T-helper 22 cell (primary cell): ENCODE data around the gene MRPS34.
"Not testable (repeated sequence)": the region's sequence is repeated elsewhere in the genome, so short reads cannot be mapped to it uniquely, and the experiment has no call there.

ENCODE experiments used
- DNase-seq: peaks from one replicate; pipeline ENCODE4 v3.0.0-alpha.2; 2020; ENCODE audit warnings: low read depth

The MRPS34 gene

DNA sequence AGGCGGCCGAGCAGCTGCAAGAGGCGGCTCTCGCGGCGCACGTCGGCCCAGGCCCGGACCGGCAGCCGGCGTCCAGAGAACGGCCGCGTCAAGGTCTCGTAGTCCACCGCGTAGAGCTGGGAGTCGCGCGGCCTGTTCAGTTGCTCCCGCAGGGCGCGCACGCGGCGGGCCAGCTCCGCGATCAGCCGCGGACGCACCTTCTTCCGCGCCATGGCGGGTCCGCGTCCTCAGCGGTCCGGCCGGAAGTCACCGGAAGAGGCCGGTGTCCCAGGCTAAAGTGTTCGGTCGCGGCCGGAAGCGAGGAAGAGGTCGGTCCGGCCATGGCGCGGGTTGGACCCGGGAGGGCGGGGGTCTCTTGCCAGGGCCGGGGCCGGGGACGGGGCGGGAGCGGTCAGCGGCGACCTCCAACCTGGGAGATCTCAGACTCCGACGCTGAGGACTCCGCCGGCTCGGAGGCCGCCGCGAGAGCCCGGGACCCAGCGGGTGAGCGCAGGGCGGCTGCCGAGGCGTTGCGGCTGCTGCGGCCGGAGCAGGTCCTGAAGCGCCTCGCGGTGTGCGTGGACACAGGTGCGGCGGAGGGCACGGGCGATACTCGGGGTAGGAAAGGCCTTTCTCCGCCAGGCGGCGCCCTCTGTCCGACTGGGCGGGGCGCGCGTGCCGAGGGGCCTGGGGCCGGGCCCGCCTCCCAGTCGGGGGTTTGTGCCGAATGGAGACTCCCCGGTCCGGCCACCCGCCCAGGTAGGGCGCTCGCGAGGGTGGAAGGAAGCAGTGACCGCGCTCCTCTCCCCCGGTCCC lies at the start of gene MRPS34:
Gene MRPS34, minus strand, starts transcription at position 227 of the 795 bp plus-strand sequence. Its CDS starts 15 bp downstream, at position 212.
- peak; percentile 57 for DNase-seq

GRCh38 chr16:1821861-1822611 lies 49.1 kb upstream of the MRPS34 start:
- no peak for DNase-seq

DNA sequence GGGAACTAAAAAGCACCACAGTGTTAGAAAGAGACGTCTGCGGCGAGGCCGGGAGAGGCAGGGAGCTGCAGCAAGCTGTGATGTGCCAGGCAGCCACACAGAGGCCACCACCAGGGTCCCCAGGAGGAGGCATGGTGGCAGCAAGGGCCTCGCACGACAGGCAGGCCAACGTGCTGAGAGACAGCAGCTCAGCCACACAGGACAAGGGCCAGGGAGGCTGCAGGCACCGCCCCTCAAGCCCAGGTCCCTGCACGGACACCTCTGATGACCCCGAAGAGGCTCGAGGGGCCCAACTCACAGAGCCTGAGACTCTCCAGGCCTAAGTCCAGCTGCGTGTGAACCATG lies 48.0 kb upstream of the MRPS34 start:
- DNase-seq = no peak

DNA sequence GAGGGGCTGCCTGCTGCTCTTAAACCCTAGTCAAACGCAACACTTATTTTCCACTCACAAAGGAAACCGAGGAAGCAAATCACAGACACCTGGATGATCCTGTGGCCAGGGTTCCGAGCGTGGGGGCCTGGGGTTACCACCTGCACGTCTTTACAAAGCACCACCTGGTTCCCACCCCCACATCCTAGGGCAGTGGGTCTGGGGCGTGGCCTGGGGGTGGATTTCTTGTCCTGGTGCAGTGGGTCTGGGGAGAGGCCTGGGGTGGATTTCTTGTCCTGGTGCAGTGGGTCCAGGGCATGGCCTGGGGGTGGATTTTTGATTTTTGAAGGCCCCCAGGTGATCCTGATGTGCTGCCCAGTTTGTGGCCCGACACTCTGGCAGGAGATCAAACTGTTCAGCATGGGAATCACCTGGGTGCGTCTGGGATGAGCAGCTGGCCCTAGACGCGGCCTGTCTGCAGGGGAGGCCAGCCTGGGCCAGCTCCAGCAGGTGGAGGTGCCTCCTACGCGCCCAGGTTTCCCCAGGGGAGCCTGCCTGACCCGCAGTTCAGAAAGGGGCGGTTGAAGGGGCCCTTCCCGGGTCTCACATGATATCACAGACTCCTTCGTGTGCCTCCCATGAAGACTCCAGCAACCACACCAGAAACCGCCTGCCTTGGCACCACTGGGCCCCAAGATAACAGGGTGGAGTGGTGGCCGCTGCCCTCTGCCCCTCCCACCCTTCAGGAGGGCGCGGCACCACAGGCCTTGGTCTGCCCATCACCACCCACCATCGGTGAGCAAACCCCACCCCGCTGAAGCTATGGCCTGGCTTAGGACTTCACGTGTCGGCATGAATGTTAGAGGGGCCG lies 47.4 kb upstream of the MRPS34 start:
- DNase-seq = no peak

DNA sequence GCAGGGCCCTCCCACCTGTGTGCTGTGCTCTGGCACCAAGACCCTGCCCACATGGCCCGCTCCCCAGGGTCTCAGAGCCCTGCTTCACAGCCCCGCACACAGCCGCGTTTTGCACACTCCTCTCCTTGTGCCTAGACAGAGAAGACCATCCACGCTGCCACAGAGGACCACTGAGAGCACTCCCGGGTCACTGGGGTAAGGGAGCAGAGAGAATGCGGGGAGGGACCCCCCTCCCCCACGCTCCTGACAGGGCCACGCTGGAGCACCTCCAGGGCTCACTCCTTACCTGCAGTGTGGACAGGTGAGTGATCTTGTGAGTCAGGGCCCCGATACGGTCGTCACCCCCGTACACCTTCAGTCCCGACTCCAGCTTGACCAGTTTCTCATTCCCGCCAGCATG lies 46.7 kb upstream of the MRPS34 start:
- DNase-seq = no peak

GRCh38 chr16:1818873-1819525 lies 46.1 kb upstream of the MRPS34 start:
- DNase-seq = no peak

DNA sequence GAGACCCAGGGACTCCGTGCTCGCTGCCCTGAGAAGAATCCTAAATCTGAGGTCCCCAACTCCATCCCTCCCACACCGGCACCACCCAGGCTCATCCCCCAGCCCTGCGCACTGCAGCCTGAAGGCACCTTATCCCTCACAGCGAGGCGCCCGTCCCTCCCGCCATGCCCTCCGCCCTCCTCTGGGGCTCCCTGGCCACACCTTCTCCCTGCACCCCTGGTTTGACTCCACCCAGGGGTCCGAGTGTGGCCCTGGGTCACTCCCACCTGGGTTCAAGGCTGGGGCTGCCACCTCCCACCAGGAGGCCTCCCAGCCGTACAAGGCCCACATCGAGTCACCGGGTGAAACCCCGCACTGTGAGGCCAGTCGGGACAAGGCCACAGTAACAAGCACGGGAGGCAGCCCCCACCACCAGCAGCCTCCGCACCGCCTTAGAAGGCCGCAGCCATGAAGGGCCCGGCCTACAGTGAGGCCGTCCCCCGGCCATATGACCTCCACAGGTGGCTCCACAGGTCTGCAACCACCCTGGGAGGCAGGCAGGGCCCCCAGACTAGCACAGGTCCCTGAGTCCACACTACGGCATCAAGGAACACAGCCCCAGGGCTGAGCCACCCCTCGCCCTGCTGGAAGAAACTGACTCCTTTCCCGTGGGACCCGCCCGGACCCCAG lies 45.4 kb upstream of the MRPS34 start:
- no peak for DNase-seq

DNA sequence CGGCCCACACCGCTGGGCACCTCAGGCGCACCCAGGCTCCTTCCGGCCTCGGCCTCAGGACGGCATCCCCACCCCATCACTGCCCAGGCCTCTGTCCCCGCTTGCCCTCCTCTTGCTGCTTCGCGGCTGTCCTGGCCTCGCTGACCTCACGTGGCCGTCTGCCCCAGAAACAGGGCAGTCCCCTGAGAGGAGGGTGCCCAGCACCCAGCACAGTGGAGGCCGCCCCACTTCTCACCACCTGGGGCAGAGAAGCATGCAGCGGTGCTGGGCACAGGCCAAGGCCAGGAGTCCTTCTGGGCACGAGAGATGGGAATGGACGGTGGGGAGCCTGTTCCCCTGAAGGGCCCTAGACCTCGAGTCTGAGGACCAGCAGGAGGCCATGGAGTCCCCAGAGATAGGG lies 44.8 kb upstream of the MRPS34 start:
- no peak for DNase-seq

- DNase-seq = no peak
These were observed 44.3 kb upstream of the MRPS34 start for GRCh38 chr16:1817276-1817589.

- DNase-seq = no peak
These were observed 43.7 kb upstream of the MRPS34 start for GRCh38 chr16:1816396-1817275.

DNA sequence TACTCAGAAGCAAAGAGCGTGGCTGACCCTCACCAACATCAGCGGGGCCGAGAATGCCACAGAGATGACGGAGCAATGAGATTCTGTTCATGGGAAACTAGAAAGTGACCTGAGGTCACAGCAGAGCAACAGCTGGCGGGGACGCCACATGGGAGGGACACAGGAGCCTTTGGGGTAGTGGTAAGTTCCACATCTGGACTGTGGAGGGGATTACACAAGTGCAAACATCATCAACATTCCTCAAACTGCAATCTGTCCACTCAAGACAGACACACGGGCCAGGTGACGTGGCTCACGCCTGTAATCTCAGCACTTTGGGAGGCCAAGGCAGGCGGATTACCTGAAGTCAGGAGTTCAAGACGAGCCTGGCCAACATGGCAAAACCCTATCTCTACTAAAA lies 42.5 kb upstream of the MRPS34 start:
- DNase-seq = no peak

- no peak for DNase-seq
These were observed 39.8 kb upstream of the MRPS34 start for GRCh38 chr16:1812732-1813163.

GRCh38 chr16:1810536-1810935 lies 37.6 kb upstream of the MRPS34 start:
- no peak for DNase-seq

DNA sequence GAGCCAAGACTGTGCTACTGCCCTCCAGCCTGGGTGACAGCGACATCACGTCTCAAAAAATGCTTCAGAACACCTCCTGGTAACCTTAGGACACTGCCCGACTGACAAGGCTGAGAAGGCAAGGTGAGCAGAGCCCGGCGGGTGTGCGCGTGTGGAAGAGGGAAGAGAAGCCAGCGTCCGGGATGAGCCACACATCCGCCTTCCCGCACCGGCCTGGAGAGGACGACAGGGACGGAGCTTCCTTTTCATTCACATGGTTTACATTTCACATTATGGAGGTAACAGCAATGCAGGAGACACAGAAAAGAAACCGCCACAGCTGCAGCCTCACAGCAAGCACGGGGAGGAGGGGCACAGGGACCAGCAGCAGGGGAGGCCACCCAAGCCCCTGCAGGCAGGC lies 37.2 kb upstream of the MRPS34 start:
- no peak for DNase-seq

DNA sequence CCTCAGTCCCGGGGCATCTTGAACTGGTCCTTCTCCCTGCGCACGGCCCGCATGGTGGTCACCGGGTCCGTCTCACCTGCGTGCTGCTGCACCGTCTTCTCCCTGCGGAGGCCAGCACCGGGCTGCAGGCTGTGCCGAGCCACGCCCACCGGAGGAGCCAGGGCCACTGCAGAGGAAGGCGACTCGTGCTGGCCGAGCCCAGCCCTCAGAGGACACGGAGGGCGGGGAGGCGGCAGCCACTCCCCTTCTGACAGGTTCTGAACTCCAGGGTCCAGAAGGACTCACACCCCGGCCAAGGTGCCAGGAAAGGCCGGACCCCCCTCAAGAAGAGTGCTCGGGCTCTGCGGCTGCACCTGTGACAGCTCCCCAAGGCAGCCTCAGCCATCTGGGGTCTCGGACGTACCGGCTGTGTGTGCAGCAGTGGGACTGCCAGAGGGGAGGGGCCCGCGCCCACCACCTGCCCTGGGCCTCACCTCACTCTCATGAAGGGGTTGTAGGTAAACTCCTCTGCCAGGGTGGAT lies 36.4 kb upstream of the MRPS34 start:
- DNase-seq = no peak

- DNase-seq = no peak
These were observed 35.8 kb upstream of the MRPS34 start for GRCh38 chr16:1808691-1809090.

GRCh38 chr16:1807626-1808025 lies 34.7 kb upstream of the MRPS34 start:
- DNase-seq = no peak

- DNase-seq = no peak
These were observed 27.8 kb upstream of the MRPS34 start for GRCh38 chr16:1800701-1801100.

- DNase-seq = not testable (repeated sequence)
These were observed 26.3 kb upstream of the MRPS34 start for GRCh38 chr16:1799263-1799662.

- DNase-seq = no peak
These were observed 22.2 kb upstream of the MRPS34 start for GRCh38 chr16:1794908-1795666.
